Measurements from ENCODE around the gene FGD2.

The FGD2 gene

GRCh38 chr6:37024656-37025337 is 19.3 kb downstream of the FGD2 start:
- Histone ChIP-seq H3K36me3 (ENCODE audit: insufficient read depth, low read length) (no peaks in the 10 kb centered on the region), H3K27ac (no peak overlapping the region), H3K4me3 (no peak overlapping the region), H3K9me3 (ENCODE audit: low read depth, low read length) (no peaks in the 10 kb centered on the region), H3K9ac (ENCODE audit: insufficient read length) (no peak overlapping the region)
- no peak for TF ChIP-seq POLR2AphosphoS5 (IDR thresholded peaks at IDR 0.05; ENCODE audit: borderline replicate concordance, low read depth, low read length)
- TF ChIP-seq EZH2 (IDR thresholded peaks at IDR 0.05), result no peak
- no peak for TF ChIP-seq FOXP2 (optimal IDR thresholded peaks at IDR 0.05; ENCODE audit: control extremely low read depth, extremely low read length, insufficient read depth)
- no peak for DNase-seq (ENCODE audit: low read depth, low spot score)

- DNase-seq (ENCODE audit: low read depth, low spot score), result no peak
- Histone ChIP-seq H3K36me3 (ENCODE audit: insufficient read depth, low read length) (no peaks in the 10 kb centered on the region), H3K27ac (no peak overlapping the region), H3K9ac (ENCODE audit: insufficient read length) (no peak overlapping the region), H3K4me3 (no peak overlapping the region), H3K9me3 (ENCODE audit: low read depth, low read length) (no peaks in the 10 kb centered on the region)
- no peak for TF ChIP-seq EZH2 (IDR thresholded peaks at IDR 0.05)
- TF ChIP-seq POLR2AphosphoS5 (IDR thresholded peaks at IDR 0.05; ENCODE audit: borderline replicate concordance, low read depth, low read length), result no peak
- no peak for TF ChIP-seq FOXP2 (optimal IDR thresholded peaks at IDR 0.05; ENCODE audit: control extremely low read depth, extremely low read length, insufficient read depth)
Measured at GRCh38 chr6:37025621-37026466, 20.4 kb downstream of the FGD2 start.

DNA sequence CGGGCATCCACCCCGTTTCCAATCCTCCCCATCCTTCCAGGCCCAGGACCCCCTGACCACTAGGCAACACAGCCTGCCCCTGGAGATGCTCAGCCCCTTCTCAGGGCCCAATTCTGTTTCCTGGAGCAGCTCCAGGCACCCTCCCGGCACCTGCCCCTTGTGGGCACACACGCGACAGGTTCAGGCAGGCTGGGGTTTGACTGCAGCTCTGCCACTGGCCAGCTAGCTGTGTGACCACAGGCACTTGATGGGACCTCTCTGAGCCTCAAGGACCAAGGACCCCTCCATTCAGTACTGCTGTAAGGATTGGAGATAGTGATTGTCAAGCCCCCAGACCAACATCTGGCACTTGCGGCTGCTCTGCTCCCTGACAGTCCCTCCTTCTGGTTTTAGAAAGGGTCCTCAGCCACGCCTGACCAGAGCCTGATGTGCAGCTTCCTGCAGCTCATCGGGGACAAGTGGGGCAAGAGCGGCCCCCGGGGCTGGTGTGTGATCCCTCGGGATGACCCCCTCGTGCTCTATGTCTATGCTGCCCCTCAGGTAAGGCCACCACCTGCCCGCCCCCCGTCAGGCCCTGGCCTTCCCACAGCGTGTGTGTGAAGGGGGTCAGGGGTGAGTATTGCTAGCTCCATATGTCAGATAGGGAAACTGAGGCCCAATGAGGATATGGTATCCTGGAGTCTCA is 21.7 kb downstream of the FGD2 start:
- no peak overlapping the region for H3K27ac ChIP-seq
- H3K4me3 ChIP-seq, result no peak overlapping the region
- DNase-seq (ENCODE audit: low read depth, low spot score), result no peak
- no peaks in the 10 kb centered on the region for H3K36me3 ChIP-seq (ENCODE audit: insufficient read depth, low read length)
- no peaks in the 10 kb centered on the region for H3K9me3 ChIP-seq (ENCODE audit: low read depth, low read length)
- no peak for TF ChIP-seq POLR2AphosphoS5 (IDR thresholded peaks at IDR 0.05; ENCODE audit: borderline replicate concordance, low read depth, low read length)
- TF ChIP-seq FOXP2 (optimal IDR thresholded peaks at IDR 0.05; ENCODE audit: control extremely low read depth, extremely low read length, insufficient read depth), result no peak
- TF ChIP-seq EZH2 (IDR thresholded peaks at IDR 0.05), result no peak
- no peak overlapping the region for H3K9ac ChIP-seq (ENCODE audit: insufficient read length)

DNA sequence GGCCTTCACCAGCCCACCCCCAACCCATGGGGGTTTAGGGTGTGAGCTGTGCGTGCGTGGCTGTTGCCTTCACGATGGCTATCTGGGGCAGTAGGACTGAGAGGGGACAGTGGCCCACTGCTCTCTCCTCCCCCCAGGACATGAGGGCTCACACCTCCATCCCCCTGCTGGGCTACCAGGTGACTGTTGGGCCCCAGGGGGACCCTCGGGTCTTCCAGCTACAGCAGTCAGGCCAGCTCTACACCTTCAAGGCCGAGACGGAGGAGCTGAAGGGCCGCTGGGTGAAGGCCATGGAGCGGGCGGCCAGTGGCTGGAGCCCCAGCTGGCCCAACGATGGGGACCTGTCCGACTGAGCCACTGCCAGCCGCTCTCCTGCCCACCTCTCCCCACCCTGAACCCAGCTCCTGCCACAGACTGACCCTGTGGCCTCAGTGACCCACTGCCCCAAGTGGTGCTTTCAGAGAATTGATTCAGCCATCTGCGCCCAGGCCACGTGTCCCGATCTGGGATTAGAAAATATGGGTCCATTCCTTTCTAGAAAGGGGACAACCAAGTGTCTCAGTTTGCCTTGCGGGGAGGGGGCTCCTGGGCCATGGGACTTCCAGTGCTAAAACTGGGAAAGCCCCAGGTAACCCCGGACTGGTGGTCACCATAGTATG is 22.5 kb downstream of the FGD2 start:
- Histone ChIP-seq H3K36me3 (ENCODE audit: insufficient read depth, low read length) (no peaks in the 10 kb centered on the region), H3K9me3 (ENCODE audit: low read depth, low read length) (no peaks in the 10 kb centered on the region), H3K27ac (no peak overlapping the region), H3K4me3 (no peak overlapping the region), H3K9ac (ENCODE audit: insufficient read length) (no peak overlapping the region)
- TF ChIP-seq EZH2 (IDR thresholded peaks at IDR 0.05), result no peak
- TF ChIP-seq POLR2AphosphoS5 (IDR thresholded peaks at IDR 0.05; ENCODE audit: borderline replicate concordance, low read depth, low read length), result no peak
- no peak for TF ChIP-seq FOXP2 (optimal IDR thresholded peaks at IDR 0.05; ENCODE audit: control extremely low read depth, extremely low read length, insufficient read depth)
- no peak for DNase-seq (ENCODE audit: low read depth, low spot score)

GRCh38 chr6:37029249-37029971 is 24.0 kb downstream of the FGD2 start:
- TF ChIP-seq FOXP2 (optimal IDR thresholded peaks at IDR 0.05; ENCODE audit: control extremely low read depth, extremely low read length, insufficient read depth) (no peak), EZH2 (IDR thresholded peaks at IDR 0.05) (no peak), POLR2AphosphoS5 (IDR thresholded peaks at IDR 0.05; ENCODE audit: borderline replicate concordance, low read depth, low read length) (no peak)
- Histone ChIP-seq H3K4me3 (no peak overlapping the region), H3K9me3 (ENCODE audit: low read depth, low read length) (no peaks in the 10 kb centered on the region), H3K9ac (ENCODE audit: insufficient read length) (no peak overlapping the region), H3K27ac (no peak overlapping the region), H3K36me3 (ENCODE audit: insufficient read depth, low read length) (no peaks in the 10 kb centered on the region)
- DNase-seq (ENCODE audit: low read depth, low spot score), result no peak

GRCh38 chr6:37030599-37030998 is 25.1 kb downstream of the FGD2 start:
- Histone ChIP-seq H3K9ac (ENCODE audit: insufficient read length) (no peak overlapping the region), H3K9me3 (ENCODE audit: low read depth, low read length) (no peaks in the 10 kb centered on the region), H3K4me3 (no peak overlapping the region), H3K27ac (no peak overlapping the region), H3K36me3 (ENCODE audit: insufficient read depth, low read length) (no peaks in the 10 kb centered on the region)
- TF ChIP-seq EZH2 (IDR thresholded peaks at IDR 0.05), result no peak
- TF ChIP-seq POLR2AphosphoS5 (IDR thresholded peaks at IDR 0.05; ENCODE audit: borderline replicate concordance, low read depth, low read length), result no peak
- TF ChIP-seq FOXP2 (optimal IDR thresholded peaks at IDR 0.05; ENCODE audit: control extremely low read depth, extremely low read length, insufficient read depth), result no peak
- no peak for DNase-seq (ENCODE audit: low read depth, low spot score)

- Histone ChIP-seq H3K27ac (no peak overlapping the region), H3K9ac (ENCODE audit: insufficient read length) (no peak overlapping the region), H3K4me3 (no peak overlapping the region), H3K36me3 (ENCODE audit: insufficient read depth, low read length) (no peaks in the 10 kb centered on the region), H3K9me3 (ENCODE audit: low read depth, low read length) (no peaks in the 10 kb centered on the region)
- DNase-seq (ENCODE audit: low read depth, low spot score), result no peak
- TF ChIP-seq EZH2 (IDR thresholded peaks at IDR 0.05) (no peak), POLR2AphosphoS5 (IDR thresholded peaks at IDR 0.05; ENCODE audit: borderline replicate concordance, low read depth, low read length) (no peak), FOXP2 (optimal IDR thresholded peaks at IDR 0.05; ENCODE audit: control extremely low read depth, extremely low read length, insufficient read depth) (no peak)
Measured at GRCh38 chr6:37032239-37032638, 26.8 kb downstream of the FGD2 start.

All from SK-N-MC (cell line).